Activated gamma-delta T cell treated with Interleukin-2 at 50 U/mL for 16 hours (primary cell): ENCODE results near the gene VIL1.

Source experiments
- DNase-seq: peaks from one replicate; pipeline ENCODE4 v3.0.0-alpha.2; 2020

The VIL1 gene

GRCh38 chr2:218418717-218419458, at the start of gene VIL1:
Gene VIL1 (plus strand): TSS chr2:218419123. CDS start chr2:218423779, 4,656 bp downstream.
- DNase-seq: no peak

DNA sequence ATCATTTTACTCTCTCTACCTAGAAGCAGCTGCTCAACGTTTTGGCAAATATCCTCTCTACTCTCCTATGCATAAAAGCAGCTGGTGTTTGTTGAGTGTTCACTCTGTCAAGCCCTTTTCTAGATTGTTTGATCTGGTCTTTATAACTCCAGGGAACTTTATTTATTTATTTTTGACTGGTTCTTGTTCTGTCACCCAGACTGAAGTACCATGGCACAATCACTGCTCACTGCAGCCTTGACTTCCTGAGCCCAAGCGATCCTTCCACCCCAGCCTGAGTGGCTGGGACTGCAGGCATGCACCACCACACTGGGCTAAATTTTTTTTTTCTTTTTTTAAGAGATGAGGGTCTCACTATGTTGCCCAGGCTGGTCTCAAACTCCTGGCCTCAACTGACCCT, 49.6 kb upstream of the VIL1 start:
- DNase-seq: no peak

- DNase-seq: no peak
Measured at GRCh38 chr2:218370410-218371063, 48.4 kb upstream of the VIL1 start.

- no peak for DNase-seq
Measured at GRCh38 chr2:218371983-218372350, 47.0 kb upstream of the VIL1 start.

DNA sequence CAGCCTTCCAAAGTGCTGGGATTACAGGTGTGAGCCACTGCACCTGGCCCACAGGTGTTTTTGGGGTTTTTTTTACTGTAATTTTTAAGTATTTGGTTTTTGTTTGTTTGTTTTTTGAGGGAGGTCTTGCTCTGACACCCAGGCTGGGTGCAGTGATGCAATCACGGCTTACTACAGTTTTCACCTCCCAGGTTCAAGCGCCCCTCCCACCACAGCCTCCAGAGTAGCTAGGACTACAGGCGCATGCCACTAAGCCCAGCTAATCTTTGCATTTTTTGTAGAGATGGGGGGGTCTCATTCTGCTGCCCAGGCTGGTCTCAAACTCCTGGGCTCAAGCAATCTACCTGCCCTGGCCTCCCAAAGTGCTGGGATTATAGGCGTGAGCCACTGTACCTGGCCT, 44.1 kb upstream of the VIL1 start:
- no peak for DNase-seq

- DNase-seq: no peak
Measured at GRCh38 chr2:218375212-218375611, 43.7 kb upstream of the VIL1 start.

DNA sequence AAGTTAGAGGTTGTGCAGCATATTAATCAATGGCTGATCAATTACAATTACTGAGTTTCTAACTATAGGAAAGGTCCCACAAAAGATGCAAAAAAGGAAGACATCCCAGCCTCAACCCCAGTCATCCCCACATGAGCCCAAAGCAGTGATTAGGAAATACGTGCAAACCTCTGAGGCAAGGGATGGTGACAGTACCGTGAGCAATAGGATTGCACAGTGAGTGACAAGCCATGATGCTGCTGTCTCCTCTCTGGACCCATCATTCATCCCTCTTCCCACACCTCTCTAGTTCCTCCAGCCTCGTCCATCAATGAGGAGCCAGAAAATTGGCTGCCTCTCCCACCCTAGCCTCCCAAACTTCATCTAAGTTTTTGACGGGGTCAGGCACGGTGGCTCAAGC, 40.9 kb upstream of the VIL1 start:
- no peak for DNase-seq

- DNase-seq: no peak
Measured at GRCh38 chr2:218381916-218382366, 37.0 kb upstream of the VIL1 start, which contains the start of gene SLC11A1. Gene SLC11A1 (plus strand): TSS chr2:218382273. CDS start chr2:218382369, 96 bp downstream.

DNA sequence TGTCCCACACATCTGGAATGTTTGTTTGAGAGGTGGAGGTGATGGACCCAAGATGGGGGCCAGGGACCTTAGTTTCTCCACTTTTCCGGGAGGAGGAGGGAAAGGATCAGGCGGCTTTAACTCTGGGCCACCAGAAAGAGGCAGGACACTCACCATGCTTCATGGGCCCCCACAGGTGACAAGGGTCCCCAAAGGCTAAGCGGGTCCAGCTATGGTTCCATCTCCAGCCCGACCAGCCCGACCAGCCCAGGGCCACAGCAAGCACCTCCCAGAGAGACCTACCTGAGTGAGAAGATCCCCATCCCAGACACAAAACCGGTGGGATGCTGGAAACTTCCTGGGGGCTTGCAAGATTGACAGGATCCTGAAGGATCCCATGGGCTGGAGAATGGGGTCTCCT, 36.1 kb upstream of the VIL1 start:
- no peak for DNase-seq

- DNase-seq: no peak
Measured at GRCh38 chr2:218383892-218384519, 34.9 kb upstream of the VIL1 start.

GRCh38 chr2:218384975-218385374, 33.9 kb upstream of the VIL1 start:
- DNase-seq: no peak

- DNase-seq: no peak
Measured at GRCh38 chr2:218386505-218387368, 32.2 kb upstream of the VIL1 start.

DNA sequence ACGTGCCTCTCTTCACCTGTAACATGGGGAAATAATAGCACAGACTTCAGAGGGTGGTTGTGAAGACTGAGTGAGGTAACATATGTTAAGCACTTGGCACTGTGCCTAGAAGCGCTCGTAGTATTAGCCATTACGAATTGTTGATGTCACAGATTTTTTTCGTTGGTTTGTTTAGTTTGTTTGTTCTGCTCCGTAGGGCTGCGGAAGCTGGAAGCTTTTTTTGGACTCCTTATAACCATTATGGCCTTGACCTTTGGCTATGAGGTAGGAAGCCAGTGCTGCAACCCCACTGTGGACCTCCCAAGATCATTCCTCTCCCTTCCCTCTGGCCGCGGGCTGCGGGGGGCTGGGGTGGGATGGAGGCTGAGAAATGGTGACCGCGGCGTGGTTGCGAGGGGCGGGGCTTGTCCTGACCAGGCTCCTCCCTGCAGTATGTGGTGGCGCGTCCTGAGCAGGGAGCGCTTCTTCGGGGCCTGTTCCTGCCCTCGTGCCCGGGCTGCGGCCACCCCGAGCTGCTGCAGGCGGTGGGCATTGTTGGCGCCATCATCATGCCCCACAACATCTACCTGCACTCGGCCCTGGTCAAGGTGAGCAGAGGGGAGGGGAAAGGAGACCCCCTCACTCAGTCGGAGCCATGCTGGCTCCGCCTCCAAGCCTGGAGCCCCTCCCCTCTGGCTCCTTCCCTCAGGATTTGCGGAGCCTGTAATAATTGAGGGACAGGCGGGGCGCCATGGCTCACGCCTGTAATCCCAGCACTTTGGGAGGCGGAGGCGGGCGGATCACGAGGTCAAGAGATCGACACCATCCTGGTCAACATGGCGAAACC, 31.3 kb upstream of the VIL1 start:
- no peak for DNase-seq

GRCh38 chr2:218389333-218390150, 29.4 kb upstream of the VIL1 start:
- DNase-seq: no peak

DNA sequence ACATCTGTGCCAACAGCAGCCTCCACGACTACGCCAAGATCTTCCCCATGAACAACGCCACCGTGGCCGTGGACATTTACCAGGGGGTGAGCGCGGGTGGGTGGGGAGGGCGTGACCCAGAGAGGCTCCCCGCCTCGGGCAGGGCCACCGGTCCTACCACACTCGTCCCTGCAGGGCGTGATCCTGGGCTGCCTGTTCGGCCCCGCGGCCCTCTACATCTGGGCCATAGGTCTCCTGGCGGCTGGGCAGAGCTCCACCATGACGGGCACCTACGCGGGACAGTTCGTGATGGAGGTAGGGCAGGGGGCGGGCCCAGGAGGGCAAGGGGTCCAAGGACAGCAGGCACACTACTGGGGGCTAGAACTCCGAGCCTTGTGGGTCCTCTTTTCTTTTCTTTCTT, 27.7 kb upstream of the VIL1 start:
- DNase-seq: no peak

DNA sequence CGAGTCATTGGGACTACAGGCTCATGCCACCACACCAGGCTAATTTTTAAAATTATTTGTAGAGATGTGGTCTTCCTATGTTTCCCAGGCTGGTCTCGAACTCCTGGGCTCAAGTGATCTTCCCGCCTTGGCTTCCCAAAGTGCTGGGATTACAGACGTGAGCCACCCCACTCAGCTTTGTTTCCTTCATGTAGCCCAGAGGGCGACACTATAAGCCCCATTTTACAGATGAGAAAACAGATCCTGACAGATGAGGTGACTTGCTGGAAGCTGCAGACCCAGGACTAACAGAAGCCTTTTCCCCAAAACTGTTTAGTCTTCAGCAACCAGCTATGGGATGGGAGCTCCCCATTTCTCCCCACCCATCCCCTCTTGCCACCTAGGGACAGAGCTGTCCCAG, 26.5 kb upstream of the VIL1 start:
- no peak for DNase-seq

DNA sequence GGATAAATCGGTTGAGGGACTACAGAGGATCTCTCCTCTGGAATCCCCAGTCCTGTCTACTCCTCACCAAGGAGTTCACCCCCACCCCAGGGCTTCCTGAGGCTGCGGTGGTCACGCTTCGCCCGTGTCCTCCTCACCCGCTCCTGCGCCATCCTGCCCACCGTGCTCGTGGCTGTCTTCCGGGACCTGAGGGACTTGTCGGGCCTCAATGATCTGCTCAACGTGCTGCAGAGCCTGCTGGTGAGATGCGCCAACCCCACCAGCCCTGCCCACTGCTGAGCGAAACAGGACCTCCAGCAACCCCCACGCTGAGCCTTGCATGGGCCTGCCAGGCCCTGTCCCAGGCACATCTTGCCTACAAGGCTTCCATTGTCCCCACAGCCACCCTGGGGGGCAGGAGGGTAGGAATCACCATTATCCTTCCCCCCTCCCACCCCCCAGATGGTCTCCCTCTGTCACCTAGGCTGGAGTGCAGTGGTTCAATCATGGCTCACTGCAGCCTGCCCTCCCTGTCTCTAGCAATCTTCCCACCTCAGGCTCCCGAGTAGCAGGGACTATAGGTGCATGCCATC, 25.9 kb upstream of the VIL1 start:
- DNase-seq: no peak

DNA sequence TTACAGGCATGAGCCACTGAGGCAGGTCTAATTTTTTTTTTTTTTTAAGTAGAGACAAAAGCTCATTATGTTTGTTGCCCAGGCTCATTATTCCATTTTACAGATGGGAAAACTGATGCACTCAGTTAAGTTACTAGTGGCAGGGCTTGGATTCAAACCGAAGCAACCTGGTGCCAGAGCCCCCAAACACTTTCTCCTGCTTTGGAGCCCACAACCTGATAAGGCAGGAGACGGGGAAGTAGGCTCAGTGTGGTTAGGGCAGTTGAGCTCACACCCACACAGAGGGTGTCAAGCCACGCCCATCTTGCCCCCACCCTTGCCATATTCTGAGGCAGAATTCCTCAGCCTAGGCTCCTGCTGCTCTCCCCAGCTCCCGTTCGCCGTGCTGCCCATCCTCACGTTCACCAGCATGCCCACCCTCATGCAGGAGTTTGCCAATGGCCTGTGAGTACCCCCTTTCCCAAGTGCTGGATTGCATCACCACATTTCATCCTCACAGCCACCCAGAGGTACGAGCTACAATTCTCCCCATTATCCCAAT, 25.1 kb upstream of the VIL1 start:
- no peak for DNase-seq

DNA sequence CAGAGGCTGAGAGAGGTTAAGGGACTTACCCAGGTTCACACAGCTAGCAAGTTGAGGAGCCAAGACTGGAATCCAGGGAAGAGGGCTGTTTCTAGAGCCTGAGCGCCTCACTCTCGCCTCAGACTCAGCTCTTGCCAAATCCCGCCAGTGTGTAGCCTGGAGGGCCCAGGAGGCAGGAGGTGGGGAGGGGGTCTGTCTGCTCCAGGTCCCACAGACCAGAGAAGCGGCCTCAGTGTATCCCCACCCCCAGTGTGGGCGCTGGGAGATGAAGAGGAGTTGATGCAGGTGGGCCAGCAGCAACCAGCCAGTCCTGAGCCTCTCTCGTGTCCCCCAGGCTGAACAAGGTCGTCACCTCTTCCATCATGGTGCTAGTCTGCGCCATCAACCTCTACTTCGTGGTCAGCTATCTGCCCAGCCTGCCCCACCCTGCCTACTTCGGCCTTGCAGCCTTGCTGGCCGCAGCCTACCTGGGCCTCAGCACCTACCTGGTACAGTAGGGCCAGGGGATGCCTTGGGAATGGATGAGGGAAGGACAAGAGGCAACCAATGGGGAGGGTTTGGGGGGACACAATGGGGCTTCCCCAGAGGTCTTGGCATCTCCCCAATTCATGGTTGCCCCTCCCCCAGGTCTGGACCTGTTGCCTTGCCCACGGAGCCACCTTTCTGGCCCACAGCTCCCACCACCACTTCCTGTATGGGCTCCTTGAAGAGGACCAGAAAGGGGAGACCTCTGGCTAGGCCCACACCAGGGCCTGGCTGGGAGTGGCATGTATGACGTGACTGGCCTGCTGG, 24.4 kb upstream of the VIL1 start:
- DNase-seq: no peak

GRCh38 chr2:218395090-218395444, 23.9 kb upstream of the VIL1 start:
- no peak for DNase-seq
